NCI-H1930 (cell line): ENCODE measurements around the gene CRACR2A.

Experiments used
- DNase-seq, 2 experiments: peaks; one replicate each; lab custom pipeline; 2025; lab: John Stamatoyannopoulos, UW

The CRACR2A gene

GRCh38 chr12:3622021-3622821 is 130.7 kb downstream of the CRACR2A start:
- DNase-seq, result no peak

- no peak for DNase-seq
Observed at GRCh38 chr12:3620856-3621255, 132.1 kb downstream of the CRACR2A start.

- no peak for DNase-seq
Observed at GRCh38 chr12:3617565-3617964, 135.3 kb downstream of the CRACR2A start.

DNA sequence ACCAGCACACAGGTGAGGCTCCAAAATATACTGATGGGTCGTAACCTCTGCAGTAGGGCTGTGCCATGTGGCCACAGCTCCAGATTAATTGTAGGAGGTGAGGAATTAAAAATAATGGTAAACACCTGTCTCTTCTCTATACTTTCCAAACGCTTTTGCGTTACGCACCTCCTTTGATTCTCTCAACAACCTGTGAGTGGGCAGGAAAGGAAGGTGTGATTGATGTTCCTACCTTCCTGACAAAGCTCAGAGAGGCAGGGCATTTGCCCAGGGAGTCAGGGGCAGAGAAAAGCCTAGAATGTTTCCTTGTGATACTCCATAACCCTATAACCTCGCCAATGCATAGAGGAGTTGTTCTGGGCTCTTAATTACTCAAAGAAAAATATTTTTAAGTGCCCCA is 137.0 kb downstream of the CRACR2A start:
- DNase-seq, result no peak

GRCh38 chr12:3614806-3615466 is 138.0 kb downstream of the CRACR2A start:
- DNase-seq, result no peak

GRCh38 chr12:3613641-3614395 is 139.1 kb downstream of the CRACR2A start:
- no peak for DNase-seq

DNA sequence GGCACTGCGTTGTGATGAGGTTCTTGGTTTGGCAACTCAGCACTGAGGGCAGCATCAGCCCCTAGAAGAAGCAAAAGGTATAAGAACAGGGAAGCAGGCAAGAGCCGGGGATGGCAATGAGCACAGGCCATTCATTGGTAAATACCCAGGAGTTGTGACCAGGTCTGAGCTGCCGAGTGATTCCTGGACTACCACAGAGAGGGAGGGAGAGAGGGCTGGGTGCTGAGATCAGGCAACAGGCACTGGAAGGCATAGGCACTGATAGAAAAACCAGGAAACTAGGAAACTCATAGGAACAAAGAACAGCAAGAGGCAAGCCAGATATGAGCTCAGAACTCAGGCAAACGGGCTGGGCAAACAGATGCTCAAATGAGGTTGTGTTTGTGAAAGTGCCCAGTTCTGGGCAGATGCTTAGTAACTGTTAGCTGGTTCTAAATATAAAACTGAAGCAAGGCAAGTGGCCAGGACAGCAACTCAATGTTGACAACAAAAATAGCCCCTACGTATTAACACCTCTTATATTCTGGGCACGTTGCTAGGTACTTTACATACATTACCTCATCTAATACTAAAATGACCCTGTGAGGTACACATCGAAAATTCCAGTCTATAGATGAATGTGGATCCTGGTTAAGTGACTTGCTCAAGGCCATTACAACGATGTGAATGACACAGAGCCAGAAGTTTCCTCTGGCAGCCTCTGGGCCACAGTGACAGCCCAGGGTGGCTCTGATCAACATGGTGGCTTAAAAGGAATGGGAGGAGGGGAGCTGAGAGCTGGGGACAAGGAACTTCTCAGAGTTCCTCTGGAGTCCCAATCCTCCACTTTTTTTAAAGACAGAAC is 140.8 kb downstream of the CRACR2A start:
- DNase-seq, result no peak

DNA sequence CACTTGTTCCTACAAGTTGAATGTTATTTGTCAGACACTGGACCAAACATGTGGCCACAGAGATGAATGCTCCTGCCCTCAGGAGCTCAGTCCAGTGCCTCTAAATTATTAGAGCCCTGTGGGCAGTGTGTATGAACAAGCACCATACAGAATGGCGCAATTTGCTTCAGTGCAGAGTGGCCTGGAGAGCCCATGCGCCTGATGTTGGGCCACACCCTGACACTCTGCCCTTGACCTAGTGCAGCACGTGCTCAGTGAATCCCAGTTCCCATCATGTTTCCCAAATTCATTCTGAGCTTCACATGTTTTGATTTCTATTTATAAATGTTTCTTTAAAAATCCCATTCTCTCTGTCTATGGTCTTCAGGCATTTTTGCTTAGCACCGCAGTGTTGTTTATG is 145.1 kb downstream of the CRACR2A start:
- DNase-seq, result no peak

DNA sequence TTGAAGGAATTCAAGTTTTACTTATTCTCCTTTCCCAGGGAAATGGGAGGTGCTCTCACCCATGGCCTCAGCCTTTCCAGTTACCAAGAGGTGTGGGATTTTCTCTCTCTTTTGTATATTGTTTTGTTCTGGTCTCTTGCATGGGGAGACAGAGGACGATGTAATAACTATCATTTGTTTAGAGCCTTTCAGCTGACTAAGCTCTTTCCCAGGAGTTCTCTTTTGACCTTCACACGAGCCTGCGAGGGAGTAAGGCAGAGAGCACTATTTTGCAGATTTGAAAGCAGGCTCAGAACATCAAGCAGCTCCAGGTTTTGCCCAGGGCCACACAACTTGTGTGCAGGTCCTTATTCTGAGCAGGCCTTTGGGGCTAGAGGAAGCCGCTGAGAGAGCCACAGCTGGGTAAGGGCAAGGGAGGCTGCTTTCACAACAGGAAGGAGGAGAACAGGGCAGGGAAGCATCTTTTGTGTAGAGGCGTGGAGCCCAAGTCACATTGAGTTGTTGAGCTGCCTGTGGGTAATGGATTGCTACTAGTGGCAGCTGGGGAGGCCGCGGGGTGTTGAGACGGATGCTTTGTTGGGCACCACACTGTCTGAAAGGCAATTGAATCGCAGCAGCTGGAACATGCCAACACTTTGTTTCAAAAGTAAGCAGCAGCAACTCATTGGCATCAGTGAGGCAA is 145.7 kb downstream of the CRACR2A start:
- no peak for DNase-seq

DNA sequence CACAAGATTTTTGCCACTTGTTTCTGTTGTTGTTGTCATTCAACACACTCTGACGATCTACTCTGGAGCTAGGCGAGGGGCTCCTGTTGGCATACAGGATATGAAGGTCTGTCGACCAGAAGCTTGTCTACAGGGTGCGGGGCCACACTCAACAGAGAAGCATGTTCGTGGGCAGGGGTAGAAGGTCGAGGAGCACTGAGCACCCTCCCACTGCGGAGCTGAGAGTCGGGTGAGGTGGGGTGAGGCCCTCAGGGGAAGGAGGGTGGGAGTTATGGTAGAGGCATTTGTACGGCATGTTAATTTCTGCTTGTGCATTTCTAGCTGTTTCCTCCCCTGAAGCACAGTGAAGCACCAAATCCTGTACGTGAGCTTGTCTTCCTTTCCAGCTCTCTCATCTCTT is 146.8 kb downstream of the CRACR2A start:
- DNase-seq, result no peak

- no peak for DNase-seq
Observed at GRCh38 chr12:3605692-3606091, 147.2 kb downstream of the CRACR2A start.

DNA sequence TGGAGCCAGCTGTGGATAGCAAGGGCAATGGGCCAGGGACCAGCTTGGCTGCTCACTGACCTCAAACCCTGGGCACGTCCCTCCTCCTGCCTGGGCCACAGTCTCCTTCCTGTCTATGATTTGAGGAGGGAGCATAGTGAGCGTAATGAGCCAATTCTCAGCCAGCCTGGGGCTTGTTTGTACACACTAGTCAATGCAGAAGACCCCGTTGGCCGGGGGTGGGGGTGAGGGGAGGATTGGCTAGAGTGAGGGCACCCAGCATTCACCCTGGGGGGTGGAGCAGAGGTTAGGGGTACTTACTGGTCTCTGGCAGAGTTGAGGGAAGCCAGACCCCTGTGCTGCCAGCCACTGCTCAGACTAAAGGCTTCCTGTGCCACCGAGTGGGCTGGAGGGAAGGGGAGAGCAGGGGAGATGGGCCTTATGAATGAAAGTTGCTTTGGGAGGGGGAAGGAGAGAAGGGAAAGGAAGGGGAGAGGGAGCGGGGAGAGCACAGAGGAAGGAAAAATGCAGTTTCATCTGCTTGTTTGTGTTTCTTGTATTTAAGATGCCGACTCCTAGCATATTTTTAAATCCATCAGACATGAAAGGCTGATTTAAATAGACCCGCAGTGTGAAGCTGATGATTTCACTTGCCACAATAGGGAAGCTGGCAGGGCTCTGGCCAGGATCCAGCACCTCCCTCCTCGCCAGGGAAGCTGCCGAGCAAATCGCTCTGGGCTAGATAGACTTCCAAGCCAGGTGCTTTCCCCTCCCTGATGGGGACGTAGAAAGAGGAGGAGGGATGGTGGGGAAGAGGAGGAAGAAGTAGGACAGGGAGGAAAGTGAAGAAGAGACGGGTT is 147.9 kb downstream of the CRACR2A start:
- no peak for DNase-seq

GRCh38 chr12:3604286-3604685 is 148.6 kb downstream of the CRACR2A start:
- DNase-seq, result no peak

DNA sequence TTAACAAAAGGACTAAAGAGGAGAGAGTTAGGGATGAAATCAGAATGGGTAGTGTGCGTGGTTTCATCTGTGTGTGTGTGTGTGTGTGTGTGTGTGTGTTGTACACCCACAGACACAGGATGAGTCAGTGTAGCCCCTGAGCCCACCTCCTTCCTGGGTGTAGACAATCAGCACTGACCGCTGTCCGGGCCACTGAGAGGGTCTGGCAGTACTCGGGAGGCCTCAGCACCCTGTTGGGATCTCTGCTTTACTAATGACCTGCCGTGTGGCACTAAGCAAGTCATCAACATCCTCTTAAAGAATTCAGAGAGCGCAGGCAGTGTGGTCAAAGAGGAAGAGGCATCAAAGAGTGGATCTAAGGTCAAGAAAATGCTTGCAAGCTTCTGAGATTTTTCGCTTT is 149.3 kb downstream of the CRACR2A start:
- no peak for DNase-seq

GRCh38 chr12:3602488-3602887 is 150.4 kb downstream of the CRACR2A start:
- DNase-seq, result no peak

GRCh38 chr12:3601461-3602150 is 151.3 kb downstream of the CRACR2A start:
- DNase-seq, result no peak

- DNase-seq, result no peak
Observed at GRCh38 chr12:3600951-3601350, 152.0 kb downstream of the CRACR2A start.

- no peak for DNase-seq
Observed at GRCh38 chr12:3600039-3600720, 152.7 kb downstream of the CRACR2A start.
